Activated T-cell treated with anti-CD3 and anti-CD28 coated beads, Interleukin-2, amount 50 U/mL, for 48 hours (primary cell): Measurements from ENCODE around the gene C20orf202.
A peak's percentile ranks its signal among the peaks of the same experiment; 100 is the strongest.
"Not testable (repeated sequence)": the region's sequence is repeated elsewhere in the genome, so short reads cannot be mapped to it uniquely, and the experiment has no call there.

Source experiments
- DNase-seq, 2 experiments: peaks; one replicate each; pipeline ENCODE4 v3.0.0-alpha.2; 2020

Gene C20orf202

DNA sequence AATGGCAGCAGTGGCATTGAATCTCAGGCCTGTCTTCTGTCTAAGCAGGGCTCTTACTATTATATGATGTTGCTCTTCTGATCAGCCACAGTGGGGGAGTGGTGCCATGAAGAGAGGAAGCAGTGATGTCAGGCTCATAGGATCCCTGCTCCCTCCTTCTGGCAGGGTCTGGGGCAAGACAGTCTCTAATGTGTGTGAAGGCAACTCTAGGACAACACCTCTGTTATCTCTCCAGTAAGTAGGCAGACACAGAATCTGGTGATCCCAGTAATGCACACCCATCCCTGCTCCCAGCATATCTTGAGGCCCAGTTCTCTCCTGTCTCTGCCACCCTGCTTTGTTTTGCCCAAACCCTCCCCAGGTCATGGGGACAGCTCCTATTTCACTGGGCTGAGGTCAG lies 8.8 kb downstream of the C20orf202 start:
- no peak for DNase-seq

DNA sequence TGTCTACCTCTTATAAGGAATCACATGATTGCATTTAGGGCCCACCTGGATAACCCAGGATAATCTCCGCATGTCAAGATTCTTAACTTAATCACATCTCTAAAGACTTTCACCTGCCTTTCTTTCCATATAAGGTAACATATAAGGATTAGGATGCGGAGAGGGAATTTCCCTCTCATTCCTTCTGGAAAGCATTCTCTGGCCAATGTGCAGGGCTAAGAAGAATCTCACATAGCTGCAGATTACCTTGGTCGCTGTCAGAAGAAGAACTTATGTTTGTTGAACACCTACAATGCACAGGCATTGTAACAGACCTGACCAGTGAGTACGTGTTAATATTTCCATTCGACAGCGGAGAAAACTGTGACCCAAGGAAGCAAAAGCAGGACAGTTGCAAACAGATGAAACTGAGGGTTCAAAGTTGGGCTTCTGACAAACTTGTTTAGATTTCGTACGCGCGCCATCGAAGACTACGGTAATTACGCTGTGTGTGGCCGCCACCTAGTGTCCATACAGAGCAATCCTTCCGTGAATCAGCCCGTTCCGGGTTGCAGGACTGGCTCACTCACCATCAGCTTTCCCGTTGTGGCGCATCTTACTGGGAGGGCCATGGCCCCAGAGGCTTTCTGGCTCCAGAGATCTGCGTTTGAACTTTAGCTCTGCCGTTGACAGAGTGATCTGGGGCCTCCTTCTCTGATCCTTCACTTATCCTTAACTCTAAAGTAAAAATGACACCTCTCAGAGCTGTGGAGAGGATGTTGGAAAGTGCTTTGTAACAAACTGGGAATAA lies 9.5 kb downstream of the C20orf202 start:
- DNase-seq, result peak; percentile 78 to 81

DNA sequence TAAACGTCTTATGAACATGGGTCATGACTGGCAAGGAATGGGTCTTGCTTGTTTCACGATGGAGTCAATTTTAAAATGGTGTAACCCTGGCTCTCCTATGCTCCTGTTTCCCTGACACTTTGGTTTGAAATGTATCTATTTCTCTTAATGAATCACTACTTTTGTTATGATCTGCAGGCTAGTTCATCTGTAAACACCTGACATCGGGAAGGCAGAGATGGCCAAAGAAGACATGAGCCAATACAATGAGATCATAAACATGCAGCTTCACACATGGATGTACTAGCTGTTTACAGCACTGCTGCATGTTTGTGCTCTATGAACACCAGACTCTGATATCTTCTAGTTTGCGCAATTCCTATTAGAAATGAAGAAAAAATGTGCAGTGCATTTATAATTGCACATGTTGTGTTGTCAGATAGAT lies 11.6 kb downstream of the C20orf202 start:
- no peak for DNase-seq

DNA sequence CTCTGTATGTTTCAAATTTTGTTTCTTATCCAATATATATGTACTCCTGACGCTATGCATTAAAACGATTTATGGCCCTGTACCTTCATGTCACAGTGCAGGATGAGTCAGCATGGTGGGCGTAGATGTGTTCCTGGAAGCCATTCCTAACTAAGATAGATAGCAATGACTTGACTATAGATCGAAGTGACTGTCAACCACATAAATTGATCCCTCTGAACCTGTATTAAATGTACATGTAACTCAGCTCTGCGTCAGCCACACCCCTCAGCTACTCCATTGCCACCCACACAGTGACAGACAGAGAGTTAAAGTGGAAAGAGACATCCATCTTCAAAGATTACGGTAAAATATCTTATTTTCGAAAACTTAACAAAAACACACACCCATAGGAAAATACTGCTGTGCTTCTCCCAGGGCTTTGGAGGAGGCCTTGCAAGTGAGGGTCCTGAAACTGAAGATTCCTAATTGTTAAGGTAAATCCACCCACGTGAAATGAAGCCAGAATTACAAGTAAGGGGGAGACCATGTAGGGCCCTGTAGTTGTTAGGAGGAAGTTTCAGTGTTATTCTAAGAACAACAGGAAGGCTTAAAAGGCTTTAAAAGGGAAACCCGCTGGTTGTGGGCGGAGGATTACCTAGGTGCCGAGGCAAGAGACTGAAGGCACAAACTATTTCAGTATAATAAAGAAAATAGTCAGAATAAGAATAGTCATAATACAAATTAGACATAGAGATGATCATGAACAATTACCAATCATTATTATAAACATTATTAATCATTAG lies 12.3 kb downstream of the C20orf202 start:
- DNase-seq, result peak; percentile 78 to 82

DNA sequence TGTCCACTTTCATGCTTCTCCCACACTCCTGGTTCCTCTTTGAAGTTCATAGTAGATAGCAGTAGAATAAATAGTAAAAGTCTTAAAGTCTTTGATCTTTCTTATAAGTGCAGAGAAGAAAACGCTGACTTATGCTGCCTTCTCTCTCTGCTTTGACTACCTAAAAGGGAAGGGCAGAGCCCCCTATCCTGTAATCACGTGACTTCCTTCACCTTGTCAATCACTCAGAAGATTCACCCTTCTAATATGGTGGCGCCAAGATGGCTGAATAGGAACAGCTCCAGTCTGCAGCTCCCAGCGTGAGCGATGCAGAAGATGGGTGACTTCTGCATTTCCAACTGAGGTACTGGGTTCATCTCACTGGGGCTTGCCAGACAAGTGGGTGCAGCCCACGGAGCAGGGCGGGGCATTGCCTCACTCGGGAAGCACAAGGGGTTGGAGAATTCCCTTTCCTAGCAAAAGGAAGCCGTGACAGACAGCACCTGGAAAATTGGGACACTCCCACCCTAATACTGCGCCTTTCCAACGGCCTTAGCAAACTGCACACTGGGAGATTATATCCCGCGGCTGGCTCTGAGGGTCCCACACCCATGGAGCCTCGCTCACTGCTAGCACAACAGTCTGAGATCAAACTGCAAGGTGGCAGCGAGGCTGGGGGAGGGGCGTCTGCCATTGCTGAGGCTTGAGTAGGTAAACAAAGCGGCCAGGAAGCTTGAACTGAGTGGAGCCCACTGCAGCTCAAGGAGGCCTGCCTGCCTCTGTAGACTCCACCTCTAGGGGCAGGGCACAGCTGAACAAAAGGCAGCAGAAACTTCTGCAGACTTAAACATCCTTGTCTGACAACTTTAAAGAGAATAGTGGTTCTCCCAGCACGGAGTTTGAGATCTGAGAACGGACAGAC lies 13.5 kb downstream of the C20orf202 start:
- DNase-seq, result not testable (repeated sequence)

DNA sequence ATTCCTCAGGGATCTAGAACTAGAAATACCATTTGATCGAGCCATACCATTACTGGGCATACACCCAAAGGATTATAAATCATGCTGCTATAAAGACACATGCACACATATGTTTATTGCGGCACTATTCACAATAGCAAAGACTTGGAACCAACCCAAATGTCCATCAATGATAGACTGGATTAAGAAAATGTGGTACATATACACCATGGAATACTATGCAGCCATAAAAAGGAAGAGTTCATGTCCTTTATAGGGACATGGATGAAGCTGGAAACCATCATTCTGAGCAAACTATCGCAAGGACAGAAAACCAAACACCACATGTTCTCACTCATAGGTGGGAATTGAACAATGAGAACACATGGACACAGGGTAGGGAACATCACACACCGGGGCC lies 19.5 kb downstream of the C20orf202 start:
- DNase-seq, result not testable (repeated sequence)

DNA sequence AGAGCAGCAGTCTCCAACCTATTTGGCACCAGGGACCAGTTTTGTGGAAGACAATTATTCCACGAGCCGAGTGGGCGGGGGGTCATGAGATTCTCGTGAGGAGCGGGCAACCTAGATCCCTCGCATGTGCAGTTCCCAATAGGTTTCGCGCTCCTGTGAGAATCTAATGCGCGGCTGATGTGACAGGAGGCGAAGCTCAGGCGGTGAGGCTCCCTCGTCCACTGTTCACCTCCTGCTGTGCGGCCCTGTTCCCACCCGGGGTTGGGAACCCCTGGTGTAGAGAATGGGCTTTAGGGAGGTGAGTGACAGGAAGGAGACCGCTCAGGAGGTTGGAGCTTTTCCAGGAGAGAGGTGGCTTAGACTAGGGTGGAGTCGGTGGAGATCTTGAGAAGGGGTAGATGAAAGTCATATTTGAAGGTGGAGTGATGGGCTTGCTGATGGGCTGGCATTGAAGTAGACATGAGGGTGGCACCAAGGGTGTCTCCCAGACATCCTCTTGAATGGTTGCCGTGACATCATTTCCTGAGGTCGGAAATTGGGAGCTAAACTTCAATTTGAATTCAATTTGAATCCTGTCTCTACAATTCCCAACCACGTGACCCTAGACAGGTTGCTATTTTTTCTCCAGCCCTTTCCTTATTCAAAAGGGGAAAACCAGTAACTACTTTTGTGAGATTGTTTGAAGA lies 21.1 kb downstream of the C20orf202 start:
- DNase-seq, result no peak

DNA sequence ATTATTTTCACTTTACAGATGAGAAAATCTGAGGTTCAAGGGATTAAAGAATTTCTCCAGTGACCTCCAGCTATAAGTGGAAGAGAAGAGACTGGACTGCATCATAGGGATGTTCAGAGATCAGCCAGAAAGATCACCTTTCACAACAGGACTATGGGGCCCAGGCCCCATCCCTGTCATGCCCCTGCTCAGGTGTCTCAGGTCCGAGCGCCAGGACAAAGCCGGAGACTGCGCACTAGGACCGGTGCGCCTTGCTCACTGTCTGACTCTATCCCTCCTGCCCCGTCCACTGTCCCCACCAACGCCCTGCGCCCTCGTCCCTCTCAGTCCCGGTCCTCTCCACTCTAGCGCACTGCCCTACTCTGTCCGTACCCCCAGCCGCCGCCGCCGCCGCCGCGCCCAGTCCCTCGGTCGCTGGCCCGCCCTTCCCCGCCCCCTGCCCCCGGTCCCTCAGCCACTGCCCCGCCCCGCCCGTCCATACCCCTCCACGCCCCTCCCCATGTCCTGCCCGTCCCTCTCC lies 22.1 kb downstream of the C20orf202 start:
- DNase-seq, result no peak

DNA sequence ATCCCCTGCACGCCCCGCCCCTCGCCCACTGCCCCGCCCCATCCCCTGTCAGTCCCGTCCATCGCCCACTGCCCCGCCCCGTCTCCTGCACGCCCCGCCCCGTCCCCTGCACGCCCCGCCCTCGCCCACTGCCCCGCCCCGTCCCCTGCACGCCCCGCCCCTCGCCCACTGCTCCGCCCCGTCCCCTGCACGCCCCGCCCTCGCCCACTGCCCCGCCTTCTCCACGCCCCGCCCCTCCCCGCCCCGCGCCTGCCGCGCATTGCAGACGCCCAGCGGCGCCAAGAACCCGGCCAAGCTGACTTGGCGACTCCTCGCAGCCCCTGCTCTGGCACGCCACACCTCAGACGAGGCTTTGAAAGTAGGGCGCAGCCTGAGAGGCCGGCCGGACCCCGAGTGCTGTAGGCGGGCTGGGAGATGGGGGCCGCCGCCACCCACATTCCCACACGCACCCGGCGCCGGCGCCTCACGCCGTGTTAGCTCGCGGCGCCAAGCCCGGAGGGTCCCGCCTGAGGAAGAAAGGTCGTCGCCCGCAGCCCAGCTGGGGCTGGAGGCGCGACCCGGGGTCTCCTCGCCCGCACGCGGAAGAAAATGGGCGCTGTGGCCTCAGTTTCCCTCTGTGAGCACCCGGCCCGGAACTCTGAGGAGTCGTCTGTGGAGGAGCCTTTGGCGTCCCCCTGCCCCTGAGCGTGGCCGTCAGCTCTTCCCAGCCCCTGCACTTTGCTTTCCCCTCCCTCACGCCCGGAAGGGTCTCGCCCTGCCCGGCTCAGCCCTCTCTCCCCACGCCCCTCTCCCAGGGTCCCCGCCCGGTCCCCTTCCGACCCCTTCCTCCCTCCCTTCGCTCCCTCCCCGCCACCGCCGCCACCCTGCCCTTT lies 22.8 kb downstream of the C20orf202 start, which contains the start of gene RAD21L1:
RAD21L1 (plus strand) TSS at position 262 of the 872 bp plus-strand sequence. CDS start 2,410 bp downstream, outside the sequence.
- DNase-seq, result peak; percentile 75 to 82

DNA sequence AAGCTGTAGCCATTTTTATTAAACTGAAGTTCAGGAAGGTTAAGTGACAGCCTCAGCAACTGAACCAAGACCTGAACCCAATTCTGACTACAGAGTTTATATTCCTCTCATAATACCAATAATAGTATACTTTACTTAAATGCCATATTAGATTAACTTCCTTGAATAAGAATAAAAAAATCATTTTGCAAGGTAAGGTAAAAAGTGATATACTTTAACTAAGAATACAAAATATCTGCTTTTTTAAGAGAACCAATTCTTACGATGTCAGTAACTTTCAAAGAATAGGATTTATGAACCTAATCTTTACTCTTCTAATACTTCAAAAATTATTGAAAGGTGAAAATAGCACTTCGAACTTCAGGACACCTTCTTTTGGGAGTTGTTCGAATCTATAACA lies 26.3 kb downstream of the C20orf202 start:
- DNase-seq, result no peak

DNA sequence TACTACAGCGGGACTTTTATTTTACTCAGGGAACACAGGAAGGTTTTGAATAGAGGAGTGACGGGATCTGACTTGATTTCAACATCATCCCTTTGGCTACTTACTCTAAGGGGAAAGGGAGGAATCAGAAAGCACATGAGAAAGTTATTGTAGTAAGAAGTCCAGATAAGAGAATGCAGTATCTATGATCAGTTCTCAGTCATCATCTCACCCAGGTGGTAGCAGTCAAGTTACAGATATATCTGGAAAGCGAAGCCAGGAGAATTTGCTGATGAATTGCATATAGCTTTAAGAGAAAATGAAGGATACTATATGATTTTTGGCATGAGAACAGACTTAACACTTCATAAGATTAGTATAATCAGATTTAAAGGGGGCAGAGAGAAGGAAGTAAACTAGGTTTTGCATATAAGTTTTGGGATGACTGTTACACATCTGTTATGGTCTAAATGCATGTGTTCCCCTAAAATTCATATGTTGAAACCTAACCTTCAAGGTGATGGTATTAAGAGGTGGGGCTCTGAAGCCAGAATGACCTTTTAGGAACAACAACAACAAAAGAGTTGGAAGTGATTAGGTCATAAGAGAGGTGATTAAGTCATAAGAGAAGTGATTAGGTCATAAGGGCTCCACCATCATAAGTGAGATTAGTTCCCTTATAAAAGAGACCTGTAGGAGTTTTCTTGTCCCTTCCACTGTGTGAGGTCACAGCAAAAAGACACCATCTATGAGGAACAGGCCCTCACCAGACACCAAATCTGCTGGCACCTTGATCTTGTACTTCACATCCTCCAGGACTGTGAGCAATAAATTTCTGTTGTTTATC lies 29.2 kb downstream of the C20orf202 start:
- DNase-seq, result no peak

DNA sequence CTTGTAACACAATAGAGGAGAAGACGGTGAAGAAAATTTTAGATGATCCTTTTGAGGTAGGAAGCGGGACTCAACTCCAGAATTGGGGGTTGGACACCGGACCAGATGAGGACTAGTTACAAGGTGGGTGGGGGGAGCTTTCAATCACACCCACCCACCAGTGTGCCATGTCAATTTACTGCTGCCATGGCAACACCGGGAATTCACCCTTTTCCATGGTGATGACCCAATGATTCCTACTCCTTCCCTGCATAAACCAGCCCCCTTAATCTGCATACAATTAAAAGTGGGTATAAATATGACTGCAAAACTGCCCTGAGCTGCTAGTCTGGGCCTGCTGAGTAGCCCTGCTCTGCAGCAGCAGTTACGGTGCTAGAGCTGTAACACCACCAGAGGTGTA lies 37.3 kb downstream of the C20orf202 start:
- DNase-seq, result no peak

DNA sequence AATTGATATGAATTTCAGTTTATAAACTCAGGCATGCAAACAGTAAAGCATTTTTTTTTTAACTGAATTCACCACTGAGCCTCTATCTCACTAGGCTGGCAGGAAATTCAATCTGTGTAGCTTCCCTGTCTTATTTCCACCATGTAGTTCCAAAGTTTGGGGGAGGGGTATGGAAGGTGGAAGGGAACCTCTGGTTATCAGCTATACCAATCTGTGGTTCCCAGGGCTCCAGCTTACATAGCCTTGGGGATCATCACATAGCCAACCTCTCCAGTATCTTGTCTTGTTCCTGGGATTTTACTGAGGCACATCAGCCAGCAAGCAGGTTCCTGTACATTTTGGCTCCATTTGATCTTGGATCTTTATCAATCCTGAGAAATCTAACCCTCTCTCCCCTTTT lies 38.2 kb downstream of the C20orf202 start:
- no peak for DNase-seq

DNA sequence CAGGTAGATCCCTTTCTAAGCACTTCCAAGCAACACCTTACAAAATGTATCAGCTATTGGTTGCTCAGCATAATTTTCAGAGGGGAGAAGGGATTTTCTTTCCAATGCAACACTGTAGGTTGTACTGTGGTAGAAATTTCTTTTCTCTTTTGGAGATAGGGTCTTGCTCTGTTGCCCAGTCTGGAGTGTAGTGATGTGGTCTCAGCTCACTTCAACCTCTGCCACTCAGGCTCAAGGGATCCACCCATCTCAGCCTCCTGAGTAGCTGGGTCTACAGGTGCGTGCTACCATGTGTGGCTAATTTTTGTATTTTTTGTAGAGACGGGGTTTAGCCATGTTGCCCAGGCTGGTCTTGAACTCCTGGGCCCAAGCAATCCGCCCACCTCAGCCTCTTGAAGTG lies 38.8 kb downstream of the C20orf202 start:
- no peak for DNase-seq

DNA sequence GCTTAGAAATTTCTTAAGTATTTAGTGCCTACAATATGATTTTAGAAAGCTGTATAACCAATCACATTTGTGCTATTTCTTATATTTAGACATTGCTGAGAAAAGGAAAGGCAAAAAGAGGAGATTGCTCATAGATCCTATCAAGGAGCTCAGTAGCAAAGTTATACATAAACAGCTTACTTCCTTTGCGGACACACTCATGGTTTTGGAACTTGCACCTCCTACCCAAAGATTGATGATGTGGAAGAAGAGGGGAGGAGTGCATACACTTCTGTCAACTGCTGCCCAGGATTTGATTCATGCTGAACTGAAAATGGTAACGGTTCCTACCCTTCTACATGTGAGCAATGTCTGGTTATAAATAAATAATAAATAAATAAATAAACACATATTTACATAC lies 39.3 kb downstream of the C20orf202 start:
- no peak for DNase-seq

DNA sequence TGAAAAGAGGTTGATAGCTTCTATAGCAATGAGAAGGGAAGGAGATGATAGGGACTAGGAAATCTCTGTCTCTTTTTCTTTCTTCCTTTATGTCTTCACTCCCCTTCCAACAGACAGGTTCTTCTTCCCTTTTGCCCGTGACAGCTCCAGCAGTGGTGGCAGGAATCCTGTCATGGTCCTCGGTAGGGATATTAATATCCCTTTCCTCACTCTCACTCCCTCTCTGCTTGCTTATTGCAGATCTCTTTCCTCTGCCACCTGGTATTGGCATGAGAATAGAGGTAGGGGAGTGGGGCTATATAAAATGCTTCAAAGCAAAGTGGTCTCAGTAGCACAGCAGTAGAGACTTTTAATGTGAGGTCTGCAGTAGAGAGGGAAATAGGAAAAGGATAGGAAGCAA lies 42.3 kb downstream of the C20orf202 start:
- DNase-seq, result no peak

DNA sequence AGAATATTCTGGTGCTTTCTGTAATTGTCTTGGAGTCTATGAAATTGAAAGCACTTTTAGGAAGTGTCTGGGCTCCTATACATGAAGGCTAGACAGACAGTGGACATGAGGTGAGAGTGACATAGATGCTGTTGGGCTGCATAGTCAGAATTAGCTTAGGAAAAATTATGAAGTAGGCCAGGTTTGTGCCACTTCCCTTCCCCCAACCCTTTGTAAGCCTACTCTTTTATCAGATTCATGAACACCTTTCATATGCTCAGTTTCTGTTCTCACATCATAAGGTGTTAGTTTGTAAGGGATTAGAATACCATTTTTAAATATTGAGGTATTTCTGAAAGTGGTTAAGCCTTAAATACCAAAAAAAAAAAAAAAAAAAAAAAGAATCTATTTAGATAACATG lies 44.4 kb downstream of the C20orf202 start:
- DNase-seq, result no peak

DNA sequence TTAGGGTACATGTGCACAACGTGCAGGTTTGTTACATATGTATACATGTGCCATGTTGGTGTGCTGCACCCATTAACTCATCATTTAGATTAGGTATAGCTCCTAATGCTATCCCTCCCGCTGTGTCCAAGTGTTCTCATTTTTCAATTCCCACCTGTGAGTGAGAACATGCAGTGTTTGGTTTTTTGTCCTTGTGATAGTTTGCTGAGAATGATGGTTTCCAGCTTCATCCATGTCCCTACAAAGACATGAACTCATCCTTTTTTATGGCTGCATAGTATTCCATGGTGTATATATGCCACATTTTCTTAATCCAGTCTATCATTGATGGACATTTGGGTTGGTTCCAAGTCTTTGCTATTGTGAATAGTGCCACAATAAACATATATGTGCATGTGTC lies 47.0 kb downstream of the C20orf202 start:
- not testable (repeated sequence) for DNase-seq

DNA sequence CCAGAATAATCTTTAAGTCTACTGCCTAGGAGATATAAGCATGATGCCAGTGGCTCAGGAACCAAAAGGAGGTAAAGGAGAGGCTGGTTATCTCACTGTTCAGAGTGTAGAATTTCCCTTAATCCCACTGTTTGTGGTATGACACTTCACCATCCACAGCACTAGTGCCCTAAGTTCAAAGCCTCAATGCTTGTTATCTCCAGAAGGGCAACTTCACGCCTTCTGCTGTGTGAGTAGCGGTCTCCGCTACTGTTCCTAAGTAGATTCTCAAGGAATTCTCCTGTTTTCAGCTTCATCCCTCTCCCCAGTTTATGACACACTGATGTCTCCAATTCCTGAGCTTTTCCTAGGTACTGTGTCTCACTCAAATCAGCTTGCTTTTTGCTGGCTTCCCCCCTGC lies 49.2 kb downstream of the C20orf202 start:
- DNase-seq, result no peak

DNA sequence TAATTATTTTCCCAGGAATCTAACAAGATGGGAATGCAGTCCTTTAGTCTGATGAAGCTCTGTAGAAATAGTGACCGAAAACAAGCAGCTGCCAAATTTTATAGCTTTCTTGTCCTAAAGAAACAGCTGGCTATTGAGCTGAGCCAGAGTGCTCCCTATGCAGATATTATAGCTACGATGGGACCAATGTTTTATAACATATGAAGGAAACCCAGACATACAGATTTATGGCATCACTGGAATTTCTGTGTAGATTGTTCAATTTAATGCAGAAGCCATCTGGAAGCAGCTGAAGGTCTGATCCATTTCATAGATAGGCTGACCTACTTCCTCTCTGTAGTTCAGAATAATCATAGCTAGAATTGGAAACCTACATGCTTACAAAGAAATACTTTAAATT lies 51.0 kb downstream of the C20orf202 start:
- no peak for DNase-seq
